Measurements from ENCODE around the gene POLE4. TPM values are rescaled to one million over a fixed set of nuclear protein-coding genes. Genes with fewer than 3 reads are reported as not detected.

The POLE4 gene
- total RNA-seq, 4 donors from 2014 or later: 22.3 to 49.5 (median 30.9) TPM

DNA sequence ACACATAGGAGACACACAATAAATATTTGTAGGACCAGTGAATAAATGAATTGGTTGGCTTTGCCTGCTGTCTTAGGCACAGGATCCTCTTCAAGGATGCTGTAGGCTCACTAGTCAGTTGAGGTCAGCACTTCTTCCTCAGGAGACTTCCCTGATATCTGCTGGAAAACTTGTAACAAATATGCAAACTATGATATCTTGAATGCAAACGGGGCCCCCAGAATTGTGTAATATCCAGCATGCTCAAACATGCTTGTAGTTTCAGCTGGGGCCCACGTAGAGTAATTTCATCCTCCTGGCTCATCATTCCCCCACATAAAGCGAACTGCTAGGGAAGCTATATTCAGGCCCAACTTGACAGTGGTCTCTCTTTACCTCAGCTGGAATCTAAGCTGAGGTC is 43.6 kb downstream of the POLE4 start:
- no peak overlapping the region for H3K27ac ChIP-seq
- H3K4me3 ChIP-seq: no peak overlapping the region
- H3K9me3 ChIP-seq: no peaks in the 10 kb centered on the region
- ATAC-seq: no peak
- DNase-seq: no peak
- in situ Hi-C loops (cut with MboI; ENCODE audit: low sequenced_read_pairs in 4 of 4) (no loop called here), intact Hi-C loops (cut with DNase I; ENCODE audit: low total_unique reads) (no loop called here)
- no peaks in the 10 kb centered on the region for H3K36me3 ChIP-seq
- TF ChIP-seq POLR2A (IDR thresholded peaks at IDR 0.05): no peak
- no peaks in the 10 kb centered on the region for H3K4me1 ChIP-seq
- H3K27me3 ChIP-seq: no peaks in the 10 kb centered on the region

DNA sequence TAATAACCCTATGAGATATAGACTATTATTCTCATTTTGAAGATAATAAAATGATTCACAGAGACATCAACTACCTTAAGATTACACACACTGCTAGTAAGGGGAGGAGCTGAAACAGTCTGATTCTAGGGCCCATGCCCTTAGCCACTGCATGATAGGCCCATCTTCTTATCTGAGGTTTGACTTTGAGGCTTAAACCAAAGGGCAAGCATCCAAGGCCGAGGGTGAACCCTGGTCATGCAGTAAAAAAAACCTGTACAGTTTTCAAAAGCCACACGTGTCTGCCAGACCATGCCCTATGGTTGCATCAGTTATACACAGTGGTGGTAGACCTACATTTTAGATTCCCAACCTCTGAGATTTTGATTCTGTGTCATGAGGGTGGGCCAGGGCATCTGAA is 44.8 kb downstream of the POLE4 start:
- no peaks in the 10 kb centered on the region for H3K9me3 ChIP-seq
- no peak overlapping the region for H3K4me3 ChIP-seq
- ATAC-seq (no peak), DNase-seq (no peak)
- in situ Hi-C loops (cut with MboI; ENCODE audit: low sequenced_read_pairs in 4 of 4) (no loop called here), intact Hi-C loops (cut with DNase I; ENCODE audit: low total_unique reads) (no loop called here)
- no peaks in the 10 kb centered on the region for H3K36me3 ChIP-seq
- no peaks in the 10 kb centered on the region for H3K27me3 ChIP-seq
- TF ChIP-seq, protein P1, sequence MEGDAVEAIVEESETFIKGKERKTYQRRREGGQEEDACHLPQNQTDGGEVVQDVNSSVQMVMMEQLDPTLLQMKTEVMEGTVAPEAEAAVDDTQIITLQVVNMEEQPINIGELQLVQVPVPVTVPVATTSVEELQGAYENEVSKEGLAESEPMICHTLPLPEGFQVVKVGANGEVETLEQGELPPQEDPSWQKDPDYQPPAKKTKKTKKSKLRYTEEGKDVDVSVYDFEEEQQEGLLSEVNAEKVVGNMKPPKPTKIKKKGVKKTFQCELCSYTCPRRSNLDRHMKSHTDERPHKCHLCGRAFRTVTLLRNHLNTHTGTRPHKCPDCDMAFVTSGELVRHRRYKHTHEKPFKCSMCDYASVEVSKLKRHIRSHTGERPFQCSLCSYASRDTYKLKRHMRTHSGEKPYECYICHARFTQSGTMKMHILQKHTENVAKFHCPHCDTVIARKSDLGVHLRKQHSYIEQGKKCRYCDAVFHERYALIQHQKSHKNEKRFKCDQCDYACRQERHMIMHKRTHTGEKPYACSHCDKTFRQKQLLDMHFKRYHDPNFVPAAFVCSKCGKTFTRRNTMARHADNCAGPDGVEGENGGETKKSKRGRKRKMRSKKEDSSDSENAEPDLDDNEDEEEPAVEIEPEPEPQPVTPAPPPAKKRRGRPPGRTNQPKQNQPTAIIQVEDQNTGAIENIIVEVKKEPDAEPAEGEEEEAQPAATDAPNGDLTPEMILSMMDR (IDR thresholded peaks at IDR 0.05 in 4 of 5, conservative IDR thresholded peaks at IDR 0.05 in 1 of 5): no peak
- no peak for TF ChIP-seq POLR2A (IDR thresholded peaks at IDR 0.05)
- no peaks in the 10 kb centered on the region for H3K4me1 ChIP-seq
- H3K27ac ChIP-seq: no peak overlapping the region

DNA sequence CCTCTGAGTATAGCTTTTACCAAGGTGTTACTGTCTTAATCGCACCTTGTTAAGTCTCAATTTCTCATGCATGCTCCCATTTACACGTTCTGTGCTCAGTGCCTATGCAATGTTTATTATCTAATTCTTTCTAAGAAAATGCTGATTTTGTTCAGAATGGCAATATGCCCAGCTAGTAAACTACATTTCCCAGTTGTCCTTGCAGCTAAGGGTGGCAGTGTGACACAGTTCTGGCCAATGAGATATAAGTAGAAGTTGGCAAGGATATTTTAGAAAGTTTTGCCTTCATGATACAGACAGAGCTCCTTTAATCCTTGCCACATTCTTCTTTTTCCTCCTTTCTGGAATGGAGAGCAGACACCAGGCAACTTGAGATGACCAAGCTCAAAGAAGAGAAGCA is 45.3 kb downstream of the POLE4 start:
- intact Hi-C loops (cut with DNase I; ENCODE audit: low total_unique reads) (no loop called here), in situ Hi-C loops (cut with MboI; ENCODE audit: low sequenced_read_pairs in 4 of 4) (no loop called here)
- Histone ChIP-seq H3K9me3 (no peaks in the 10 kb centered on the region), H3K4me3 (no peak overlapping the region), H3K36me3 (no peaks in the 10 kb centered on the region), H3K4me1 (no peaks in the 10 kb centered on the region), H3K27me3 (no peaks in the 10 kb centered on the region), H3K27ac (no peak overlapping the region)
- ATAC-seq (no peak), DNase-seq (no peak)
- no peak for TF ChIP-seq POLR2A (IDR thresholded peaks at IDR 0.05)
- TF ChIP-seq, protein P1 (IDR thresholded peaks at IDR 0.05 in 4 of 5, conservative IDR thresholded peaks at IDR 0.05 in 1 of 5): no peak

DNA sequence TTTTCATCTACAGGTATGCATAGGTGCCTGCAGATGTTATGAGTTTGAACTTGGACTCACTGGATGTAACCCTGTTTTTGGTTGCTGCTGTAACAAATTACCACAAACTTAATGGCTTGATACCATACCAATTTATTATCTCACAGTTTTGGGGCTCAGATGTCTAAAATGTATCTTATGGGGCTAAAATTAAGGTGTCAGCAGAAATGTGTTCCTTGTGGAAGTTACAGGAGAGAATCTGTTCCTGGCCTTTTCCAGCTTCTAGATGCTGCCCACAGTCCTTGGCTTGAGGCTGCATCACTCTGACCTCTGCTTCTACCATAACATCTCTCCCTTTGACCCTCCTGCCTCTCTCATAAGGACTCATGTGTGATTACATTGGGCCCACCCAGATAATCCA is 47.6 kb downstream of the POLE4 start:
- Histone ChIP-seq H3K27me3 (no peaks in the 10 kb centered on the region), H3K9me3 (no peaks in the 10 kb centered on the region), H3K4me3 (no peak overlapping the region), H3K4me1 (no peaks in the 10 kb centered on the region), H3K27ac (no peak overlapping the region), H3K36me3 (no peaks in the 10 kb centered on the region)
- intact Hi-C loops (cut with DNase I; ENCODE audit: low total_unique reads) (no loop called here), in situ Hi-C loops (cut with MboI; ENCODE audit: low sequenced_read_pairs in 4 of 4) (no loop called here)
- ATAC-seq: no peak
- no peak for DNase-seq
- TF ChIP-seq, protein P1 (IDR thresholded peaks at IDR 0.05 in 4 of 5, conservative IDR thresholded peaks at IDR 0.05 in 1 of 5): no peak
- no peak for TF ChIP-seq POLR2A (IDR thresholded peaks at IDR 0.05)

DNA sequence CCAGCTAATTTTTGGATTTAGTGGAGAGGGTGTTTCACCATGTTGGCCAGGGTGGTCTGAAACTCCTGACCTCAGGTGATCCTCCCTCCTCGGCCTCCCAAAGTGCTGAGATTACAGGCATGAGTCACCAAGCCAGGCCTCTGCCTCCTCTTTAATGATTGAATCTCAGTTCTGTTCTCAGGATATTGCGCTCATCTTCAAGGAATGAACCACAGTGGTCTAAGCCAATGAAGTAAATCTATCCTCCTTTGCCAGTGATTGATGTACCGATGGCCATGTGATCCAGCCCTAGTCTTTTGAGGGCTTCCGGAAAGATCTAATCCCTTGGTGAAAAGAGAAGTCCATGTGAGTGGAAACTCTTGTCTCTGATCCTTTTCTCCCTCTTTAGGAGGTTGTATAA is 48.6 kb downstream of the POLE4 start:
- no peak for ATAC-seq
- intact Hi-C loops (cut with DNase I; ENCODE audit: low total_unique reads) (no loop called here), in situ Hi-C loops (cut with MboI; ENCODE audit: low sequenced_read_pairs in 4 of 4) (no loop called here)

More for the DNA sequence above, 48.6 kb downstream of the POLE4 start:
- no peaks in the 10 kb centered on the region for H3K4me1 ChIP-seq
- no peaks in the 10 kb centered on the region for H3K27me3 ChIP-seq
- H3K36me3 ChIP-seq: no peaks in the 10 kb centered on the region
- no peak overlapping the region for H3K27ac ChIP-seq
- DNase-seq: no peak
- H3K4me3 ChIP-seq: no peak overlapping the region
- no peaks in the 10 kb centered on the region for H3K9me3 ChIP-seq
- no peak for TF ChIP-seq POLR2A (IDR thresholded peaks at IDR 0.05)
- TF ChIP-seq, protein P1 (IDR thresholded peaks at IDR 0.05 in 4 of 5, conservative IDR thresholded peaks at IDR 0.05 in 1 of 5): no peak
